SKM-1 treated with dmso at 0.1 percent for 144 hours (cell line): ENCODE results near the gene RAB11A.
"Not testable (repeated sequence)": the region's sequence is repeated elsewhere in the genome, so short reads cannot be mapped to it uniquely, and the experiment has no call there.

ENCODE experiments used
- DNase-seq: peaks from one replicate; lab custom pipeline; 2025; ENCODE audit not compliant: unreplicated experiment; lab: John Stamatoyannopoulos, UW

Gene RAB11A

DNA sequence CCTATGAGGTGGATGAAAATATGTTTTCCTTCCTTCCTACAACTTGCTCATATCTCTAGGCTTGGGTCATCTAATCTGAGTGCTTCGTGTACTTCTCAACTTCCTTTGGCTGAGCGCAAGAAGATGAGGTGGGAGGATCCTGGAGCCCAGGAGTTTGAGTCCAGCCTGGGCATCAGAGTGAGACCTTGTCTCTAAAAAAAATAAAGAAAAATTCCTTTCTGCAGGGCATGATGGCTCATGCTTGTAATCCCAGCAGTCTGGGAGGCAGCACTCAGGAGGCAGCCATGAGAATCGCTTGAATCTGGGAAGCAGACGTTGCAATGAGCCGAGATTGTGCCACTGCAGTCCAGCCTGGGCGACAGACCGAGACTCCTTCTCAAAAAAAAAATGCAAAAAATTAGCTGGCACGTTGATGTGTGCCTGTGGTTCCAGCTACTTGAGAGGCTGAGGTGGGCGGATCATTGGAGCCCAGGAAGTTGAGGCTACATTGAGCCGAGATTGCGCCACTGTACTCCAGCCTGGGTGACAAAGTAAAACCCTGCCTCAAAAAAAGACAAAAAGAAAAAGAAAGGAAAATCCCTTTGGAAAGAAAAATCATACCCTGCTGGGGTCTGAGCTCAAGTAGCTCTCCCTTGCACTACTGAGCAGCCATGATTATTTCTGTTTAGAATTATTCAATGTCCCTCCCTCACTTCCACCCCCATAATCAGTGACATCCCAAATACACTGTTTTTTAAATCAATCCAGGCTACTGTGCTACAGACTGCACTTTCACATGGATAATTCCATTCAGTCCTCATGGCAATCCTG is 28.0 kb upstream of the RAB11A start:
- DNase-seq = no peak

- no peak for DNase-seq
Observed at GRCh38 chr15:65845826-65846519, 23.3 kb upstream of the RAB11A start.

DNA sequence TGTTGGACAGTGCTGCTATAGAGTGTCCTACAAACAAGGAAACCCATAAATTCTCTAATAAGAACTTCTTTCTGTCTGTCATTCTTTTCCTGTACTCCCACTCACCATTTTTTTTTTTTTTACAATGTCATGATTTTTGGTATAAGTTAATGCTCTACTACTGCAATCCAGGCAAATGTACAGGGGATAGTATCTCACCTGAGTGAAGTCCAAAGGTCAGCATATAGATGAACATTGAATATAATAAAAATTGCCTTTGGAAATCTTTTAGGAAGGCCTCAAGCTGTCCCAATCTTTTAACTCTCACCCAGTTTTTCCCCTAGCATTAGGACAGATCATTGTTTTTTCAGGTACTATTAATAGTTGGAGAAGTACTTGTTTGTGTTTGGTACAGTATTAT is 21.3 kb upstream of the RAB11A start:
- no peak for DNase-seq

GRCh38 chr15:65851981-65852380 is 17.3 kb upstream of the RAB11A start:
- no peak for DNase-seq

GRCh38 chr15:65856821-65857455 is 12.4 kb upstream of the RAB11A start:
- peak; percentile 53 for DNase-seq

DNA sequence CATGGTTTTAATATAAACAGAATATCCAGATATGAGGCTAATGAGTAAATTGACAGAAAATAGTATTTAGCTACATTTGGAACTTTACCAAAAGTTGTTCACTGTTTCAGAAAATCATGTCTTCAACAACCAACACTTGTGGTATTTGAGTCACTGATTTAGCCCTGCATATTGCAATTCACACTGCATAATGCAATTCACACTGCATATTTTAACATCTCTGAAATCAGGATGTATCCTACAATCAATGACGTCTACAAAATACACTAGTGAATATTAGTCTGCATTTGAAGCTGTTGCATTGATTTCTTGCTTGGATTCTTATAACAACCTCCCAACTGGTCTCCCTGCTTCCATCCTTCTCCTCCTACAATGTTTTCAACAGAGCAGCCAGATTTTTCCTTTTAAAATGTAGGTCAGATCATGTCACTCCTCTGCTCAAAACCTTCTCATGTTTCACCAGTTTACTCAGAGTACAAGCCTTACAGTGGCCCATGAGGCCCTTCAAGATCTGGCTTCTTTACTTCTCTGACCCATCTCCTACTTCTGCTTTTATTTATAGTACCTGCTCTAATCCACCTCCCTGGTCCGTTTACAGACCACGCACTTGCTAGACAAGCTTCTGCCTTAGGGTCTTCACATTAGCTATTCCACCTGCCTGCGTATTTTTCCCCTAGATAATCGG is 11.4 kb upstream of the RAB11A start:
- DNase-seq = no peak

- DNase-seq = peak; percentile 76
Observed at GRCh38 chr15:65862682-65863081, 6.6 kb upstream of the RAB11A start.

DNA sequence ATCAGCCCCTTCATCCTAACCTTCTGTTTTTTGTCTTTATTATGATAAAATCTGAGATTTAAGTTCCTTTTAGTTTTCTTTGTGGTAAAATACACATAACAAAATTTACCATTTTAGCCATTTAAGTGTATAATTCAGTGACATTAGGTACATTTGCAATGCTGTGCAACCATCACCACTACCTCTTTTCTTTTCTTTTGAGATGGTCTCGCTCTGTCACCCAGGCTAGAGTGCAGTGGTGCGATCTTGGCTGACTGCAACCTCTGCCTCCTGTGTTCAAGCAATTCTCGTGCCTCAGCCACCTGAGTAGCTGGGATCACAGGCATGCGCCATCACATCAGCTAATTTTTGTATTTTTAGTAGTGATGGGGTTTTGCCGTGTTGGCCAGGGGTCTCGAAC is 6.2 kb upstream of the RAB11A start:
- DNase-seq = no peak

DNA sequence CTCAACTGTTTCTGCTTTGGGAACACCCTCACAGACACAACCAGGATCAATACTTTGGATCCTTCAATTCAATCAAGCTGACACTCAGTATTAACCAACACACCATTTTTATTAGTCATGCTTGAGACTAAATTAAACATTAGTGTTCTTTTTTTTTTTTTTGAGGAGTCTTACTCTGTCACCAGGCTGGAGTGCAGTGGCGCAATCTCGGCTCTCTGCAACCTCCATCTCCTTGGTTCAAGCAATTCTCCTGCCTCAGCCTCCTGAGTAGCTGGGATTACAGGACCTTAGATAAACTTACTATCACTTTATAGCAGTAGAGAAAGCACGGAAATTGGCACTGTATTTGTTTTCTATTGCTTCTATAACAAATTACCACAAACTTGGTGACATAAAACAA is 2.0 kb upstream of the RAB11A start:
- no peak for DNase-seq

- DNase-seq = not testable (repeated sequence)
Observed at GRCh38 chr15:65867933-65868332, 1.4 kb upstream of the RAB11A start.

DNA sequence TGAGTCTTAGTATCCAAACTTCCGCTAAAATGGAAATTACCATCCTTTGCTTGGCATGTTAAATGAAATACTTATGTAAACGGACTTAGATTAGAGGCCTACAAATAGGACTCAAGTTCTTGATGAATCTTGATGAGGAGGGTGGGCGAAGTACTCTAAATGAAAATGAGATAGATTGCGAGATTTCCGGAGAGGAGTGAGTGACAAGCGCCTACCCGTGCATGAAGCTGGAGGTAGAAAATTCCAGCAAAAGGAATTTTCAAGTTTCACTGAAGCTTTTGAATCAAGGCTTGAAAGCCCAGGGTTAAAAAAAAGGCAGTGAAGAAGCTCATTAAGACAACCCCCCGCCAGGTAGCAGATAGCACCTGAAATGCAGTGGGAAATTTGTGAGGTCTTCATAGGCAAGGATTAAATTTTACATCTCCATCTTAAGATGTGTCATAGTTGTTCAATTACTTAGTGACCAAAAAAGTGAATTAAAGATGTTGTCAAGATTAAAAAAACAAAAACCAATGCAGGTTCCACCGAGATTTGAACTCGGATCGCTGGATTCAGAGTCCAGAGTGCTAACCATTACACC is 655 bp upstream of the RAB11A start:
- peak; percentile 57 for DNase-seq

- no peak for DNase-seq
Observed at GRCh38 chr15:65869954-65870871, 922 bp downstream of the RAB11A start.

DNA sequence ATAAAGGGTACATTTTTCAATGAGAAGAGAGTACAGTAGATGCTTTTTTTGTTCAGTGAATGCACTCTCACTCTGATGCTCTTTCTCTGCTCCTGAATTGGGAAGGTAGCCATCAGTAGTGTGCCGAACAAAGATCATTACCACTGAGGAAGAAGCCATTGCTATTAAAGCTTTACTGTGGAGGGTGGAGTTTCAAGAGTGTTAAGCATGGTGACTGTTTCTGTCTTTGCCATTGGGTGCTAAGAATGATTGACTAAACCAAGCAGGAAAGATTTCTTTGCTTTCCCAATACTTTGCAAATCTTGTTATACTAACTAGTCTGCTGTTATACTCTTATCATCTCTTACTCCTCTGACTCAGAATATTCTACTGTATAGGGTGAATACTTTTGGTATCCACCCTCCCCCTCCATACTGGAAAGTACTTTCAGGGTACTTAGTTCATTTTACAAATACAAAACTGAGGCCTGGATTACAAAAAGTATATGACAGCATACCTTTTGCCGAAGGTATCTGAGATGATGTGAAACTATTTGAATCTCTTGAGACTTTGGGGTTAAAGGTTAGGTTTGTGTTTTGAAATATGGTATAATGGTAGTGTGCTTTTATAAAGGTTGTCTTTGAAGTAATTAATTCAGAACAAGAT is 1.7 kb downstream of the RAB11A start:
- DNase-seq = no peak

GRCh38 chr15:65871886-65872285 is 2.6 kb downstream of the RAB11A start:
- DNase-seq = not testable (repeated sequence)

DNA sequence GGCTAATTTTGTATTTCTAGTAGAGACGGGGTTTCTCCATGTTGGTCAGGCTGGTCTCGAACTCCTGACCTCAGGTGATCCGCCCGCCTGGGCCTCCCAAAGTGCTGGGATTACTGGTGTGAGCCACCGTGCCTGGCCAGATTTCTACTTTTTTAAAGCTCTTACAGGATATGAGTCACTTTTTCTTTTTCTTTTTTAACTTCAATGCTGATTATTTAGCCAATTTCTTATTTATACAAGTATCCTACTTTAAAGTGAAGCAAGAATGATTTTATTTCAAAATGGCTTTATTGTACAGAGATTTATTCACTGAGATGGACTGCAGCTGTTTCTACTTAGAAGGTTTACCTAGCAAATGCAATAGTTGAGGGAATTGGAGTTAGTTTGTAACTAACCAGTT is 3.3 kb downstream of the RAB11A start:
- not testable (repeated sequence) for DNase-seq

DNA sequence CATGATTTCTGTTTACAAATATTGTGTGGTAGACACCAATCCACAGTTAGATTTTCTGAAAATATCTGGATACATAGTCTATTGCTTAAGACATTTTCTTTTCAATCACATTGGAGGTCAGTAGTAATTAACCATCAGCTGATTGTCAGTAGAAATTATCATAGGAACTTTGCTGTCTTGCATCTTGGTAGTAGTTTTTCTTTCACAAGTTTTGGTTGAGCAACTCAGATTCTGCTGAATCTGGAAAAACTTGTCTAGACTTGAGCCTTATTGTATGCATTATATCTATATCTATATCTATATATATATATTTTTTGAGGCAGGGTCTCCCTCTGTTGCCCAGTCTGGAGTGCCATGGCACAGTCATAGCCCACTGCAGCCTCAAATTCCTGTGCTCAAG is 4.0 kb downstream of the RAB11A start:
- DNase-seq = no peak

- no peak for DNase-seq
Observed at GRCh38 chr15:65875458-65875857, 6.2 kb downstream of the RAB11A start.

- DNase-seq = no peak
Observed at GRCh38 chr15:65877749-65878148, 8.5 kb downstream of the RAB11A start.

DNA sequence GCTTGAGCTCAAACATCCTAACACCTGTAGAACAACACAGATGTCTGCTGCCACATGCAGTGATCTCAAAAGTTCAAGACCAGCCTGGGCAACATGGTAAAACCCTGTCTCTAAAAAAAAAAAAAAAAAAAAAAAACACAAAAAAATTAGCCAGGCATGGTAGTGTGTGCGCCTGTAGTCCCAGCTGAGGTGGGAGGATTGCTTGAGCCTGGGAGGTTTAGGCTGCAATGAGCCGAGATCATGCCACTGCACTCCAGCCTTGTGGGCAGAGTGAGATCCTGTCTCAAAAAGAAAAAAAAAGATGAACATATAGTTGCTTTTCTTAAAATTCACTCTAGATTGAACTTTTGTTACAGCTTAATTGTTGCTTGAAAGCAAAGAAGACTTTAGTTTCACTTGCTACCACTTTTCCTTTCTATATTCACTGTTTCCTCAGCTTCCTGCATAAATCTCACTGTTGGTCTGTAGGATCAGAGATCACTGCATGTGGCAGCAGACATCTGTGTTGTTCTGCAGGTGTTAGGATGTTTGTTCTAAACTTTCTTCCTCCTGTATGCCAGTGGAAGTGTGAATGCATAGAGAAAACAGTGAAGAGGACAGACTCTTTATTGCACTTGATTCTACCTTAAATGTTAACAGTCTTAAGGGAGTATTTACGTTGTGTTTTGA is 12.6 kb downstream of the RAB11A start:
- DNase-seq = no peak
